Retinal pigment epithelial cell (primary cell): ENCODE measurements around the gene TRAT1.
"Not testable (repeated sequence)": the region's sequence is repeated elsewhere in the genome, so short reads cannot be mapped to it uniquely, and the experiment has no call there.

Source experiments
- DNase-seq: peaks from one replicate; pipeline ENCODE4 v3.0.0-alpha.2; 2010; ENCODE audit warnings: low read depth
- H3K4me3 ChIP-seq: 2 replicates; pipeline ENCODE4 v1.5.1; 2011; ENCODE audit warnings: mild to moderate bottlenecking, low read length, control low read depth, moderate library complexity
- TF ChIP-seq, protein P1 (sequence below): conservative IDR thresholded peaks from 2 replicates; pipeline ENCODE4 v1.5.1; 2011; ENCODE audit warnings: low read depth, low read length, control low read depth, inconsistent platforms

TRAT1 gene

DNA sequence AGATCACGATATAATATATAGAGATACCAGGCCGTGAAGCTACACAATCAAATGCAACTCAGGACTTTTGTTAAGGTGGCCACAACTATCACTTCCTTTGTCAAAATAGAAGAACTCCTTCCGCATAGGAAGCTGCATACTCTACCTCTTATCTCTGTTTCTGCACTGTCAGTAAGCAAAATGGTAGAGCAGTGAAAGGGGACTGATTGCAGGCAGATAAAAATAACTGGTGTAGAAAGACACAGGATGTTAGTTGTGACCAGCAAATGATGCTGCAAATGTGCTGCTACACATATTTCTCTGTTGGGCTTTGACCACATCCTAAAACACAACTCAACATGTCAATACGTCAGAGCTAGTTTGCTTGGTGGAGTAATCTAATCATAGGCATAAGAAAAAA, 16.3 kb upstream of the TRAT1 start:
- TF ChIP-seq, protein P1, sequence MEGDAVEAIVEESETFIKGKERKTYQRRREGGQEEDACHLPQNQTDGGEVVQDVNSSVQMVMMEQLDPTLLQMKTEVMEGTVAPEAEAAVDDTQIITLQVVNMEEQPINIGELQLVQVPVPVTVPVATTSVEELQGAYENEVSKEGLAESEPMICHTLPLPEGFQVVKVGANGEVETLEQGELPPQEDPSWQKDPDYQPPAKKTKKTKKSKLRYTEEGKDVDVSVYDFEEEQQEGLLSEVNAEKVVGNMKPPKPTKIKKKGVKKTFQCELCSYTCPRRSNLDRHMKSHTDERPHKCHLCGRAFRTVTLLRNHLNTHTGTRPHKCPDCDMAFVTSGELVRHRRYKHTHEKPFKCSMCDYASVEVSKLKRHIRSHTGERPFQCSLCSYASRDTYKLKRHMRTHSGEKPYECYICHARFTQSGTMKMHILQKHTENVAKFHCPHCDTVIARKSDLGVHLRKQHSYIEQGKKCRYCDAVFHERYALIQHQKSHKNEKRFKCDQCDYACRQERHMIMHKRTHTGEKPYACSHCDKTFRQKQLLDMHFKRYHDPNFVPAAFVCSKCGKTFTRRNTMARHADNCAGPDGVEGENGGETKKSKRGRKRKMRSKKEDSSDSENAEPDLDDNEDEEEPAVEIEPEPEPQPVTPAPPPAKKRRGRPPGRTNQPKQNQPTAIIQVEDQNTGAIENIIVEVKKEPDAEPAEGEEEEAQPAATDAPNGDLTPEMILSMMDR = no peak
- H3K4me3 ChIP-seq = no peak overlapping the region
- DNase-seq = no peak

DNA sequence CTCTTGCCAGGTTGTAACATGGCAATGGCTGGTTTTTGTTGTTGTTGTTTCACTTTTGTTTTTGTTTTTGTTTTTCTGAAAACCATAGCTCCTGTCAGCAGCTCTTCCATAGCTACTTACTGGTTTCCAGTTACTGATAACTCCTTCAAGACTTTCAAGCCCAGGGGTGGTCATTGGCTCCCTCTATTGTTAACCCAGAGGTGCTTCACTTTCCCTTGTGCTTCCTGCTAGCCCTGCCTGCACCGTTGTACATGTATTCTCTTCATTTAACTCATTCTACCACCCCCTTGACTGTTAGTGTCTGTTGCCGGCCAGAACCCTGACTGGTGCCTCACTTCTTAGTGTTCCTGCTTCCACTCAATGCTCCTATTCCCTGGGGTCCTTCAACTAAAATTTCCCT, 4.2 kb upstream of the TRAT1 start:
- no peak overlapping the region for H3K4me3 ChIP-seq
- DNase-seq = peak; percentile 8
- TF ChIP-seq, protein P1 = peak; percentile 63

DNA sequence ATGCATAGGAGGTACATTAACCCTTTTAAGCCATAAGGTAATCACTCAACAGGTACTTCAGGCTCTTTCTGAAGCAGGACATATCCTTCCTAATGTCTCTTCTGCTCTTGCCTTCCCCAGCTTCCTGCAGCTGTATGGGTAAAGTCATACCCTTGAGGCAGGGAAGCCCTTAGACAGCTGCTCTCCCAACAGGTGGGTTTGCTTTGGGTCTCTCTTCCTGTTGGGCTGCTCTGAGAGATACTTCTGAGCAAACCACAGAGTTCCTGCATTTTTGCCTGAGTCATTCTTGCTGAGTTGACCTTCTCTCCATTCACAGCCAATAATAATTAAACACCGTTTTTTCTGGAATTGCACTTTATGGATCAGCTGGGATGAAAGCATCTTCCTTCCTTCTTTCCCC, 2.0 kb upstream of the TRAT1 start:
- TF ChIP-seq, protein P1 = no peak
- no peak for DNase-seq
- no peak overlapping the region for H3K4me3 ChIP-seq

DNA sequence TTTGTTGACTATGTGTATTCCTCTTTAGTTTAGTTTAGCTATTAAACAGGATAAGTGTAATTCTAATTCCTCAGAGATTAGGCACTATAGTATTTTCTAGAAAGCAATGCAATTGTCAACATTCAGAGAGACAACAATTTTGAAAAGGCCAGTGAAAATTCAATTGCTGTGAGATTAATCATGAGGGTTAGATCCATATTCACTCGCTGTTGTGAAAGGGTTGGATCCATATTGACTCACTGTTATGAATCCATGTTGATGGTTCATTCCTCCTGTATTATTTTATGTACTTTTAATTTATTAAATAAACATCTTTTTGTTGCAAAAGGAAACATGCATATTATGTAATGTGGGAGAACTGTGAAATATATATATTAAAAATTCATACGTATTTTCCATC, 641 bp downstream of the TRAT1 start:
- no peak overlapping the region for H3K4me3 ChIP-seq
- no peak for DNase-seq
- TF ChIP-seq, protein P1 = no peak

DNA sequence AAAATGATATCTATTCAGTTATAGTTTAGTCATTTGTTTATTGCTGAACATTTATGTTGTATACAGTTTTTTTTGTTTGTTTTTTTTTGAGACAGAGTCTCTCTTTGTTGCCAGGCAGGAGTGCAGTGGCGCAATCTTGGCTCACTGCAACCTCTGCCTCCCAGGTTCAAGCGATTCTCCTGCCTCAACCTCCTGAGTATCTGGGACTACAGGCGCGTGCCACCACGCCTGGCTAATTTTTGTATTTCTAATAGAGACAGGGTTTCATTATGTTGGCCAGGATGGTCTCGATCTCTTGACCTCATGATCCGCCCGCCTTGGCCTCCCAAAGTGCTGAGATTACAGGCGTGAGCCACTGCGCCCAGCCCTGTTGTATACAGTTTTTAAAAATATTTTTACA, 1.2 kb downstream of the TRAT1 start:
- DNase-seq = not testable (repeated sequence)

DNA sequence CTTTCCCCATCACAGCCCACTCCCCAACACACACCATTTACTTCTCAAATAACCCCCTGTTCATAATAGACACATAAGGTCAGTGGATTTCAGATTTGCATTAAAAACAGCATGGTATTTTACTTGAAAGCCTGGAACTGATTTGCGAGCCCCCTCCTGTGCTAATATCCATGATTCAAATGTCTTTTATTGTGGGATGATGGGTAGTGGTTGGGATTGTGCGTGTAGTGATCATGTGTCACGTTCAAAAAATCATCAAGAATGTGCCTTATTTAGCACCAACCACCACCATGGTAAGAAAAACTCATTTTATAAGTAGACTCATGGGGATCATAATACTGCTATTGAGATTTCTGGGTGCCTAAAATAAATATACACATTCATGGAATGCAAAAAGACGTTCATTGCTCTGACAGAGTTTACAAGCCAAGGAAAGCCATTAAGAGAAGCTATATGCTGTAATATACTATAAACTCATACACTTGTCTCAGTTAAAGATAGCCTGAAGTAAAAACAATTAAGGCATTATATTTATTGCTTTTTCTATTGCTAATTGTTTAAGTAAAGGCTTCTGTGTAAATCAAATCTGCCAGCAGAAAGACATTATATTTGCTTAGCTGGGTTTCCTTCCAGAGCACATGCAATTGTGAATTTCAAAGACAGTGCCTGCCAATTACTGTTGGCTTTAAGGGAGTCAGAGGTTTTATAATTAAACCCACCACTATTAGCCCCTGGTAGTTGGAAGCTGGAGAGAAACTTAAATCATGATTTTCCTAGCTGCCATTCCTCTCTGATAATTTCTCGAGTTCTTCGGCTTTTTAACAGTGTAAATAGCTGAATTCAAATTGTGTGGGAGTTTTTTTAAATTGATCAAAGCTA, 4.0 kb downstream of the TRAT1 start:
- DNase-seq = no peak
- TF ChIP-seq, protein P1 = no peak
- no peak overlapping the region for H3K4me3 ChIP-seq

More for the DNA sequence above, 1.2 kb downstream of the TRAT1 start:
- H3K4me3 ChIP-seq = not testable (repeated sequence)

DNA sequence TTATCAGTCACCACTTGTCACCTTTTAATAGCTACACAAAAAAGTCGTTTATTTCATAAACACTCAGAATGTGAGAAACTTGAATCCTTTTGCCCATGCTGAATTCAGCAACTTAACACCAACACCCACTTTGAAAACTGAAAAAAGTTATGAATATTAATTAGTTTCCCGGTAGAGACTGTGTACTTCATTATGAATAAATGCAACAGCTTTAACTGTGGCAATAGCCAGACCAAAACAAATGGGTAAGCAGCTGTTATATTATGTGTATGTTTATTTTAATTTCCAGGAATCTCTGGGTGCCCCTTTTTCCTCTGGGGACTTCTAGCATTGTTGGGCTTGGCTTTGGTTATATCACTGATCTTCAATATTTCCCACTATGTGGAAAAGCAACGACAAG, 7.8 kb downstream of the TRAT1 start:
- TF ChIP-seq, protein P1 = no peak
- DNase-seq = no peak
- H3K4me3 ChIP-seq = no peak overlapping the region
